Measurements from ENCODE around the gene PHLDB1.
A peak's percentile ranks its signal among the peaks of the same experiment; 100 is the strongest.
"Not testable (repeated sequence)": the region's sequence is repeated elsewhere in the genome, so short reads cannot be mapped to it uniquely, and the experiment has no call there.

The PHLDB1 gene

GRCh38 chr11:118607401-118608359 is at the start of gene PHLDB1:
Gene PHLDB1, plus strand, starts transcription at chr11:118607615. Its CDS starts 6,222 bp downstream, at chr11:118613837.
- peak; percentile 72 for DNase-seq (ENCODE audit: low read depth)
- TF ChIP-seq CTCF (IDR thresholded peaks at IDR 0.05; ENCODE audit: low read length, missing control alignments) = peak; percentile 46
- peak within 1 kb of the TSS; percentile 83 for H3K4me3 ChIP-seq (replicated peaks; ENCODE audit: low read depth, low read length)

- no peak overlapping the region for H3K4me3 ChIP-seq (replicated peaks; ENCODE audit: low read depth, low read length)
Observed at GRCh38 chr11:118560806-118561205, 46.6 kb upstream of the PHLDB1 start.

GRCh38 chr11:118565051-118565450 is 42.4 kb upstream of the PHLDB1 start:
- no peak for TF ChIP-seq CTCF (IDR thresholded peaks at IDR 0.05; ENCODE audit: low read length, missing control alignments)
- H3K4me3 ChIP-seq (replicated peaks; ENCODE audit: low read depth, low read length) = peak overlapping the region; percentile 71
- peak; percentile 31 for DNase-seq (ENCODE audit: low read depth)

More at GRCh38 chr11:118560806-118561205, 46.6 kb upstream of the PHLDB1 start:
- no peak for TF ChIP-seq CTCF (IDR thresholded peaks at IDR 0.05; ENCODE audit: low read length, missing control alignments)
- no peak for DNase-seq (ENCODE audit: low read depth)

- no peak for TF ChIP-seq CTCF (IDR thresholded peaks at IDR 0.05; ENCODE audit: low read length, missing control alignments)
- no peak overlapping the region for H3K4me3 ChIP-seq (replicated peaks; ENCODE audit: low read depth, low read length)
Observed at GRCh38 chr11:118569670-118570069, 37.7 kb upstream of the PHLDB1 start.

GRCh38 chr11:118570787-118571186 is 36.6 kb upstream of the PHLDB1 start:
- no peak for DNase-seq (ENCODE audit: low read depth)
- H3K4me3 ChIP-seq (replicated peaks; ENCODE audit: low read depth, low read length) = no peak overlapping the region
- no peak for TF ChIP-seq CTCF (IDR thresholded peaks at IDR 0.05; ENCODE audit: low read length, missing control alignments)

More at GRCh38 chr11:118569670-118570069, 37.7 kb upstream of the PHLDB1 start:
- no peak for DNase-seq (ENCODE audit: low read depth)

GRCh38 chr11:118571701-118572060 is 35.7 kb upstream of the PHLDB1 start:
- H3K4me3 ChIP-seq (replicated peaks; ENCODE audit: low read depth, low read length) = peak overlapping the region; percentile 97
- DNase-seq (ENCODE audit: low read depth) = not testable (repeated sequence)

GRCh38 chr11:118572061-118572980 is 35.1 kb upstream of the PHLDB1 start, which contains the start of gene ARCN1:
Gene ARCN1, plus strand, starts transcription at chr11:118572409. Its CDS starts 139 bp downstream, at chr11:118572548.
- DNase-seq (ENCODE audit: low read depth) = peak; percentile 77
- TF ChIP-seq CTCF (IDR thresholded peaks at IDR 0.05; ENCODE audit: low read length, missing control alignments) = no peak
- peak within 1 kb of the TSS; percentile 97 for H3K4me3 ChIP-seq (replicated peaks; ENCODE audit: low read depth, low read length)
